Spinal cord (tissue), 10 donors: Measurements from ENCODE around the gene ITGBL1. TPM values are rescaled to one million over a fixed set of nuclear protein-coding genes. Genes with fewer than 3 reads are reported as not detected.
A peak's percentile ranks its signal among the peaks of the same experiment; 100 is the strongest.

Source experiments
- DNase-seq, 6 donors: peaks; one replicate each; pipeline versions ENCODE4 v3.0.0 to v3.0.0-alpha.2; 2013 to 2015; ENCODE audit warnings: low spot score in 6 of 6, low read depth in 4 of 6
- H3K27ac ChIP-seq: one replicate; pipeline ENCODE4 v1.5.1; 2013; ENCODE audit warnings: low read depth, low read length, control low read depth
- H3K27me3 ChIP-seq: one replicate; pipeline ENCODE4 v1.6.1; 2013; ENCODE audit warnings: low read length; ENCODE audit not compliant: control insufficient read depth, insufficient read depth
- H3K36me3 ChIP-seq: one replicate; pipeline ENCODE4 v1.6.1; 2013; ENCODE audit warnings: low read length; ENCODE audit not compliant: control insufficient read depth, insufficient read depth
- H3K4me1 ChIP-seq: one replicate; pipeline ENCODE4 v1.6.1; 2013; ENCODE audit warnings: low read length; ENCODE audit not compliant: control insufficient read depth, insufficient read depth
- H3K4me3 ChIP-seq: one replicate; pipeline ENCODE4 v1.5.1; 2013; ENCODE audit warnings: low read depth, low read length, control low read depth
- H3K9me3 ChIP-seq: one replicate; pipeline ENCODE4 v1.6.1; 2013; ENCODE audit warnings: low read length; ENCODE audit not compliant: control insufficient read depth, insufficient read depth
- WGBS: methylation state at CpG from one replicate; pipeline ENCODE4 v1.1.5; 2013; ENCODE audit warnings: missing lambda C conversion rate; ENCODE audit not compliant: insufficient coverage; 5-methylcytosine and 5-hydroxymethylcytosine counted together
- polyA plus RNA-seq, 2 donors: library from polyadenylated mRNA; unstranded; fragments of 120-200 nt; gene quantifications; one replicate each; pipeline ENCODE4 v1.2.1, GENCODE V29; 2013; ENCODE audit not compliant: insufficient read length in 2 of 2
- total RNA-seq, 2 donors: library from RNA; depleted of rRNA in 1 of 2; stranded (reverse); fragments of 120-200 nt in 1 of 2; fragments of >200 nt in 1 of 2; gene quantifications; one replicate each; pipeline versions ENCODE4 v1.2.3 to v1.2.4, GENCODE V29; 2013 to 2014
- donor health status: healthy.

Gene ITGBL1
- total and polyA plus RNA-seq, 4 donors: 0.54 to 189 (median 37.8) TPM

DNA sequence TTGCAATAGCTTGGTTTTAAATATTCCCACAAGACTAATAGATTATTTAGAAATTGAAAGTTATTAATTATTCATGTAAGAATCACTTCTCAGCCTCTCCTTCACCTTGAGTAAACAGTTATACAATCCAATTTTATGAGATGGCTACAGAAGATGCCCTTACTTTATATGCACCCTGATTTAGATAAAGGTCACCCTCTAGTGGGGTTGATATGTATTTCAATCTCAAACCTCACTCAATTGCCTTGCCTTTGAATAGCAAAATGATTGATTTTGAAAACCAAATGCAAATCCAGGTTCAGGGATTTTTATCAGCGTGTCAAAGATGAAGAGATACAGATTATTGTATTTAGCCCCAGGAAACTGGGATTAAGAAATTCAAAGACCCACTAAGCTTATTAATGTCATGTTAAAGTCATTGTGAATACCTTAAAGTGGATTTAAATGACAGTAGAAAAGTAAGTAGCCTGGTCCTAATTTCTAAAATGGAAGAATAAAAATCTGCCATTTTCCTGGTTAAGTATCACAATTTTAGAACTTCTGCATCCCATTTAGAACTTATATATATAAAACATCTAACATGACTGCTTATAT is 305.1 kb downstream of the ITGBL1 start:
- WGBS: no CpG with 5 or more reads among the region's 1 CpG
- Histone ChIP-seq H3K4me1 (no peaks in the 10 kb centered on the region), H3K9me3 (no peaks in the 10 kb centered on the region), H3K27me3 (no peaks in the 10 kb centered on the region), H3K36me3 (no peaks in the 10 kb centered on the region), H3K27ac (no peak overlapping the region), H3K4me3 (no peak overlapping the region)
- DNase-seq: peak in 3 of 6 donors; percentile 22 to 83 (median 49)

- Histone ChIP-seq H3K27me3 (no peaks in the 10 kb centered on the region), H3K9me3 (no peaks in the 10 kb centered on the region), H3K27ac (no peak overlapping the region), H3K36me3 (no peaks in the 10 kb centered on the region), H3K4me1 (no peaks in the 10 kb centered on the region), H3K4me3 (no peak overlapping the region)
- no CpG with 5 or more reads among the region's 1 CpG for WGBS
- DNase-seq: no peak
Measured at GRCh38 chr13:101763191-101763590, 310.7 kb downstream of the ITGBL1 start.

Other genes starting within 250 kb of the ITGBL1 start
- 10 to 100 TPM; 61.2 to 70.7 TPM for gene NALCN, start 36.2 kb upstream of the ITGBL1 start, total RNA-seq
- gene NALCN, start 36.2 kb upstream of the ITGBL1 start, polyA plus RNA-seq: 10 to 100 TPM; 20.8 to 24.9 TPM